ENCODE results near the gene CCR5.
"Not testable (repeated sequence)": the region's sequence is repeated elsewhere in the genome, so short reads cannot be mapped to it uniquely, and the experiment has no call there.

- not testable (repeated sequence) for TF ChIP-seq CTCF, POLR2A (IDR thresholded peaks at IDR 0.05)
Observed at GRCh38 chr3:46391526-46391925, 20.8 kb downstream of the CCR5 start.
